Hindlimb muscle (tissue), 1 donor: ENCODE measurements around the gene STAB2. TPM values are rescaled to one million over a fixed set of nuclear protein-coding genes. Genes with fewer than 3 reads are reported as not detected.
"Not testable (repeated sequence)": the region's sequence is repeated elsewhere in the genome, so short reads cannot be mapped to it uniquely, and the experiment has no call there.

Source experiments
- DNase-seq: peaks from one replicate; pipeline ENCODE4 v3.0.0-alpha.2; 2013
- polyA plus RNA-seq: library from polyadenylated mRNA; unstranded; fragments of 120-200 nt; gene quantifications from one replicate; pipeline ENCODE4 v1.2.1, GENCODE V29; 2013; ENCODE audit not compliant: insufficient read length

STAB2 gene
- polyA plus RNA-seq, 1 donor: 1.5 TPM

DNA sequence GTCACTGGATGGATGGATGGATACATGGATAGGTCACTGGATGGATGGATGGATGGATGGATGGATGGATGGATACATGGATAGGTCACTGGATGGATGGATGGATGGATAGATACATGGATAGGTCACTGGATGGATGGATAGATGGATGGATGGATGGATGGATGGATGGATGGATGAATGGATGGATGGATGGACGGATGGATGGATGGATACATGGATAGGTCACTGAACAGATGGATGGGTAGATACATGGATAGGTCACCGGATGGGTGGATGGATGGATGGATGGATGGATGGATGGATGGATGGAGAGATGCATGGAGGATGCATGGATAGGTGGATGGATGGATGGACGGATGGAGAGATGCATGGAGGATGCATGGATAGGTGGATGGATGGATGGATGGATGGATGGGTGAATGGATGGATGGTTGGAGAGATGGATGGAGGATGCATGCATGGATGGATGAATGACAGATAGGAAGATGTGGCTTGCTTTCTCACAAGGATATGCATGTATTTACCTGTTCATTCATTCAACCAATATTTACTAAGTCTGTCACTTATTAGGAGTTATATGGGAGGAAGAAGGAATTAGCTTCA lies 66.6 kb downstream of the STAB2 start:
- DNase-seq: not testable (repeated sequence)

- no peak for DNase-seq
These were observed 67.7 kb downstream of the STAB2 start for GRCh38 chr12:103654816-103655215.

DNA sequence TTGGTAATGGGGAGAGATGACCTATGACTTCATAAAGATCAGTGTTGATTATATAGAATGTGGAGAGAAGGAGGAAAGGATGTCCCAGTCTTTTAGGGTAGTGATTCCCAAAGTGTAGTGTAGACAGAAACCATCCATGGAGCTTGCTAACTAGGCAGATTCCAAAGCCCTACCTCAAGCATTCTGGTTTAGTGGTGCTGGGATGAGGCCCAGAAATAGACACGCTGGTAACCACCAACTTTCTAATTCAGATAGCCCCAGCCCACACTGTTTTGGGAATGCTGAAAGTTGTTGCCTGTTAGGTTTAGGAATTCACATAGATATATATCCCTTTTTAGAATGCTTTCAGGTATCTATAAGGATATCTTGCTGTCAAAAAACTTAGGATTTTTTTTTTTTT lies 69.2 kb downstream of the STAB2 start:
- DNase-seq: no peak

- DNase-seq: no peak
These were observed 70.3 kb downstream of the STAB2 start for GRCh38 chr12:103657331-103657730.

GRCh38 chr12:103664626-103665025 lies 77.6 kb downstream of the STAB2 start:
- DNase-seq: no peak

GRCh38 chr12:103665971-103666370 lies 78.9 kb downstream of the STAB2 start:
- no peak for DNase-seq

DNA sequence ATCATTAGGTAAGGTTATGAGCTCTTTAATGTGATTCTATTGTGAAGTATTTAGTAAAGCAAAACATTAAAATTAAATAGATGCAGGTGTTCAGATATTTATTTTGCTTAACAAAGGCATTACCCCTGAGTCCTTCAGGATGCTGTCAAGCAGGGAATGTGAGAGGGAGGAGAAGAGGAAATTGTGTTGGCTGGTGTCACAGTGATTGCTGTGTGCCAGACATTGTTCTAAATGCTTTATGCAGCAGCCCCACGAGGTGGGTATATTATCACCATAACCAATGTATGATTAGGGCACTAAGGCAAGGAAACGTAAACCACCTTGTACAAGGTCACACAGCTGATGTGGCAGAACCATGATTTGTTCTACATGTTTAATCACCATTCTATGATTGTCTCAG lies 80.1 kb downstream of the STAB2 start:
- DNase-seq: no peak

- DNase-seq: no peak
These were observed 81.4 kb downstream of the STAB2 start for GRCh38 chr12:103668520-103668919.

DNA sequence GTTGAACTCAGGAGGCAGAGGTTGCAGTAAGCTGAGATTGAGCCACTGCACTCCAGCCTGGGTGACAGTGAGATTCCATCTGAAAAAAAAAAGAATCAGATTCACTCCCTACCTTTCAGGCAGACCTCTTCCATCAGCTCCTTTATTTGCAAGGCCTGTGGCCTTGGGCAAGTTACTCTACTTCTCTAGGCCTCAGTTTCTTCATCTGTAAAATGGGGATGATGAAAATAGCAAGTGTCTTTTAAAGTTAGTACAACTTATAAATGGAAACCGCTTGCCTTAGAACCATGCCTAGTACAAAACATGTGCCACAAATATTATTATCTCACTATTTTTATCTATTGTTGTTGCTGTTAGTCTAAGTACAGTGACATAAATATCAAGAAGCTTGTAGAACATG lies 84.3 kb downstream of the STAB2 start:
- DNase-seq: no peak

DNA sequence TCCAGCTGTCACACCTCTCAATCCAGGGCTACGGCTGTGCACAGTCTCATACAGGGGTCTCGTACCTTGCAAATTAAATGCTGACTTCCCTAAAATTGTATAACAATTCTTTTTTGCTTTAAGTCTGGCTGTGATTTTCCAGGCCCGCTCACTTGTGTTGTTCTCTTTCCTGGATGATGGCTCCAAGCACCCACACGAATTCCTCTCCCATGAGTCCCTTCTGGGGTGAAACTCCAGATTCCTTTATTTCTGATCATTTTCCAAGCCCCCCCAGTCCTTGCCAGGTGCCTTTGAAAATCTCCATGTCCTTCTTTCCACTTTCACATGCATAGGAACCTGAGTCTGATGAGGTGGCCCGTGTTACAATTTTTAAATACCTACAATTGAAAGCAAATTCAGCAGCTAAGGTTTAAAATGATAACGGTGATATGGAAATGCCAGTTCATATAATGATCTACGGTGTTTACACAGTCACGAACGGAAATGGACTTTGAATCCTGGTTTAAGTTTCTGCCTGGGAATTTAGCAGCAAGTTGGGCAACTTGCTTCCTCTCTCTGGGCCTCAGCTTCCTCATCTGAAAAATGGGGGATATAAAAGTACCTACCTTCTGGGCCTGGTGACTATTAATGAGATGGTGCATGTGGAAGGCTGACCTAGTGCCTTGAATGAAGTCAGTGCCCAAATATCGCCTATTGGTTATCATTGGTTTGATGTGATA lies 85.5 kb downstream of the STAB2 start:
- no peak for DNase-seq

- no peak for DNase-seq
These were observed 86.4 kb downstream of the STAB2 start for GRCh38 chr12:103673487-103673886.

- no peak for DNase-seq
These were observed 86.9 kb downstream of the STAB2 start for GRCh38 chr12:103673891-103674375.

DNA sequence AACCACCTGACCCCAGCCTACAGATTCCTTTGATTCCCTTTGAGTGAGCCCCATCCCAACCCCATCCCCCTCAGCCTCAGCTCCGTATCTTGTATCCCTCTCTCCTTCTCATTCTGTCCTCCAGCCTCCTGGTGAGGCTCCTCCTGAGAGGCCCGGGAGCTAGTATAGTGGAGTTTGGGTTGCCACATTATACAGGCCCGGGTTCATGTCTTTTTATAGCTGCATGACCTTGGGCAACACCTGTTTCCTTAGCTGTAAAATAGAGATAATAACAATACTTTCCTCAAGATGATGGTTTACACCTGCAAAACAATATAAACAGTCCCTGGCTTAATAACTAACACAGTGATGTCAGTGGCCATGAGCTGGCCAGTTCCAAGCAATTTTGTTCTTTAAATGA lies 89.8 kb downstream of the STAB2 start:
- no peak for DNase-seq

- no peak for DNase-seq
These were observed 90.3 kb downstream of the STAB2 start for GRCh38 chr12:103677341-103677740.

- DNase-seq: no peak
These were observed 90.8 kb downstream of the STAB2 start for GRCh38 chr12:103677905-103678304.

GRCh38 chr12:103679421-103680170 lies 92.5 kb downstream of the STAB2 start:
- DNase-seq: no peak

DNA sequence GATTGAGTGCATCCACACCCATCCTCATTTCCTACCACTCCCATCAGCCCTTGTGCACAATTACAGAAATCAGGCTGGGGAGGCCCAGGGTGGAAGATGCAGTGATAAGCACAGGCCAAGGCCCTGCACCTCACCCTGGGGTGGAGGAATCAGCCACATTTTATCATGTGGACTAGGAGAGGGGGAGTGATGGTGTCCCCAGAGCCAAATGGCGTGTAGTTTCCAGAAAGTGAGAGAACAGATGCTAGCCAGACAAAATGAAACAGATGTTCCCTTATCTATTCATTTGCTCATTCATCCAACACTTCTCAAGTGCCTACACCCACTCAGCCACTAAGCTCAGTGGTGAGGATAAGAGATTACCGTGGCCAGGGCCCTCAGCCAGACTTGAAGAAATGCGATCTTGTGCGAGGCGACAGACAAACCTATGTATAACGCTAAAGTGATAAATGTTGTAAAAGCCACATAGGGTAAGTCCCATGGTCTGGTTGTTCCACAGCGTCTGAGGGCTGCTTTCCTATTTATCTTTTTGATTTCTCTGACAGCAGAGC lies 93.6 kb downstream of the STAB2 start:
- DNase-seq: peak; percentile 9

DNA sequence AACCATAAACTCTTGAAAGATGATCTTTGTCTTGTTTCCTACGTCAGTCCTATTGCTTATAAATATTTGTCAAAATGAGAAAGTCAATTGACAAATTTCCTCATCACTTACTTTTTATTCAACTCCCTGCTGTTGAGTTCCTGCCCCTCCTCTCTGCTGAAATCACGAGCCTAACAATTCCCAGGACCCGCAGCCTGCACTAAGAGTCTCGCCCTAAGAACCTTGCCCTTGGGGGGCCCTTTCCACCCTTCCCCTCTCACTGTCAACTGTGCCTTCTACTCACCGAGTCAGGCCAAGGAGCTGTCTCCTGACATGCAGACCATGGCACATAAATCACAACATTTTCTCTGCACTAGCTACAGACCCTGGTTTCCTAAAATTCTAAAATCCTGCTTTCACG lies 99.0 kb downstream of the STAB2 start:
- no peak for DNase-seq

GRCh38 chr12:103687253-103687652 lies 100.2 kb downstream of the STAB2 start:
- DNase-seq: no peak

GRCh38 chr12:103688376-103689063 lies 101.4 kb downstream of the STAB2 start:
- DNase-seq: no peak

DNA sequence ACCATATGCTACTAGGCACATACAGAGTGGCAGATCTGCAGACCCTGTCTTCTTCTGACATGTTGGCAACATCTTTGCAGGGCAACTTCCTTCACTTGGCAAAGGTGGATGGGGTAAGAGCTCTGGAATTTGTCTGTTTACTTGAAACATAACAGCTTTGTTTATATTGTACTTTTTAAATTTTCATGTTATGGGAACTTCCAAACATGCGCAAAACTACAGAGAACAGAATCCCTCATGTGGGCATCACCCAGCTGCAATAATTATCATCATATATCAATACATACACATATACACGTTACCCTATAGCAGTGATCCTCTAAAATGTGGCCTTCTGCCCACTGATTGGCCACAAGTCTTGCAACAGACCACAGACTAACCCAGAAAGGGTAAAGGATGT lies 103.4 kb downstream of the STAB2 start:
- DNase-seq: no peak

GRCh38 chr12:103691063-103691462 lies 104.0 kb downstream of the STAB2 start:
- no peak for DNase-seq

DNA sequence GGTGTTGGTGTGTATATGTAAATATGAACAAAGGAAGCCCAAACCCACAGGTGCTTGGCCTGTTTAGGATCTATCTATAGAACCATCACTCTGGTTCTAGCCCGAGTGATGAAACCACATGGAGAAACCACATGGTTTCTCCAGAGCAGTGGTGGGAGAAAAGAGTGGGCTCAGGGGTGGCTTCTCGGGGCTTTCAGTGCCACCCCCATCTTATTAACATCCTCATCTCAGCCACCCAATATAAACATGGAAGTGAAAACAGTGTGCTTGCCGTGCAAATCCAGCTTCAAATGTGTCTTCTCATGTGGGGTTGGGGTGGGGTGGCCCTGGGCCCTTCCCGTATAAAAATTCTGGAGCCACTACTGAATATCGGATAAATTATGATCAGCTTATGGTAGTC lies 109.0 kb downstream of the STAB2 start:
- DNase-seq: no peak
